DND-41 (cell line): ENCODE data around the gene CACNA1S.

Experiments used
- ATAC-seq: fragments of 200-7000 bp; cut with Tn5 transposase; 3 replicates; pipeline ENCODE4 v1.9.1; 2021; ENCODE audit warnings: low read depth; ENCODE audit not compliant: insufficient read depth
- DNase-seq: peaks from one replicate; pipeline ENCODE4 v3.0.0-alpha.2; 2020
- H2AFZ ChIP-seq: 2 replicates; pipeline ENCODE4 v1.6.0; 2012; ENCODE audit warnings: low read depth, low read length
- H3K27ac ChIP-seq: 2 replicates; pipeline ENCODE4 v1.5.1; 2012; ENCODE audit warnings: low read length, inconsistent platforms
- H3K27me3 ChIP-seq: fragments of 200-600 bp; sonication (generic); 2 replicates; pipeline ENCODE4 v1.6.0; 2012; ENCODE audit warnings: low read length, mild to moderate bottlenecking, inconsistent platforms; ENCODE audit not compliant: insufficient read depth, poor library complexity
- H3K36me3 ChIP-seq: 2 replicates; pipeline ENCODE4 v1.5.1; 2012; ENCODE audit warnings: low read length, inconsistent platforms; ENCODE audit not compliant: insufficient read depth
- H3K4me1 ChIP-seq: 2 replicates; pipeline ENCODE4 v1.5.1; 2012; ENCODE audit warnings: mild to moderate bottlenecking, low read length; ENCODE audit not compliant: insufficient read depth
- H3K4me2 ChIP-seq: 2 replicates; pipeline ENCODE4 v1.6.0; 2012; ENCODE audit warnings: mild to moderate bottlenecking, moderate library complexity, low read length, inconsistent platforms; ENCODE audit not compliant: insufficient read depth
- H3K4me3 ChIP-seq, 2 experiments: fragments of 200-600 bp in 1 of 2; shearing (Covaris generic) in 1 of 2; 2 replicates each; pipeline ENCODE4 v1.5.1; 2012 to 2016; ENCODE audit warnings: inconsistent platforms in 2 of 2, low read length in 2 of 2, mild to moderate bottlenecking in 2 of 2, low read depth in 1 of 2, moderate library complexity in 1 of 2
- H3K79me2 ChIP-seq: 2 replicates; pipeline ENCODE4 v1.6.0; 2012; ENCODE audit warnings: low read length, inconsistent platforms; ENCODE audit not compliant: insufficient read depth
- H3K9ac ChIP-seq: 2 replicates; pipeline ENCODE4 v1.6.0; 2012; ENCODE audit warnings: low read depth, mild to moderate bottlenecking, inconsistent platforms, low read length, moderate library complexity
- H3K9me3 ChIP-seq: 2 replicates; pipeline ENCODE4 v1.5.1; 2012; ENCODE audit warnings: low read length, moderate library complexity, mild to moderate bottlenecking, inconsistent platforms; ENCODE audit not compliant: insufficient read depth, severe bottlenecking
- H4K20me1 ChIP-seq: 2 replicates; pipeline ENCODE4 v1.6.0; 2012; ENCODE audit warnings: low read length; ENCODE audit not compliant: insufficient read depth
- EZH2 ChIP-seq: IDR thresholded peaks from 3 replicates; pipeline ENCODE4 v1.6.1; 2012; ENCODE audit warnings: borderline replicate concordance, low read depth, mild to moderate bottlenecking, moderate library complexity, low read length, inconsistent platforms; ENCODE audit not compliant: severe bottlenecking
- TF ChIP-seq, protein P1 (sequence below): IDR thresholded peaks from 2 replicates; pipeline ENCODE4 v1.5.1; 2012; ENCODE audit warnings: borderline replicate concordance, low read length, moderate library complexity, mild to moderate bottlenecking; ENCODE audit not compliant: poor library complexity, severe bottlenecking; ENCODE audit errors: extremely low read depth

The CACNA1S gene

DNA sequence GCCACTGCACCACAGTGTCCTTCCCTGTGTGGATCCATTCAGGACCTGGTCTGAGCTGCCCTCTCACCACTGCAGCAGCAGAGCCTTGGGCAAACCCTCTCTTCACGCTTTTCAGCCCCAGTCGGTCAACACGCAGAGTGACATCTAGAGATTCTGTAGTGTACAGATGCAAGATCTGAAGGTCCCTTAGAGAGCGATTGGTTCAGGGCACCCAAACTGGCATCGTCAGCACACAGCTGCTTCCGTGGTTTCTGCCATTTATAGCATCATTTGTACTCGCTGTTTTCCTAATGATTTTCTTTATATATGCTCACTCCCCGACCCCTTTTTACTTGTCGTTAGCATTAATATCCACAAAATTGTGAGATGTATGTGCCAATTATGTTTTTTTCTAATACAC lies 16.2 kb upstream of the CACNA1S start:
- no peak overlapping the region for H3K4me2 ChIP-seq
- TF ChIP-seq, protein P1, sequence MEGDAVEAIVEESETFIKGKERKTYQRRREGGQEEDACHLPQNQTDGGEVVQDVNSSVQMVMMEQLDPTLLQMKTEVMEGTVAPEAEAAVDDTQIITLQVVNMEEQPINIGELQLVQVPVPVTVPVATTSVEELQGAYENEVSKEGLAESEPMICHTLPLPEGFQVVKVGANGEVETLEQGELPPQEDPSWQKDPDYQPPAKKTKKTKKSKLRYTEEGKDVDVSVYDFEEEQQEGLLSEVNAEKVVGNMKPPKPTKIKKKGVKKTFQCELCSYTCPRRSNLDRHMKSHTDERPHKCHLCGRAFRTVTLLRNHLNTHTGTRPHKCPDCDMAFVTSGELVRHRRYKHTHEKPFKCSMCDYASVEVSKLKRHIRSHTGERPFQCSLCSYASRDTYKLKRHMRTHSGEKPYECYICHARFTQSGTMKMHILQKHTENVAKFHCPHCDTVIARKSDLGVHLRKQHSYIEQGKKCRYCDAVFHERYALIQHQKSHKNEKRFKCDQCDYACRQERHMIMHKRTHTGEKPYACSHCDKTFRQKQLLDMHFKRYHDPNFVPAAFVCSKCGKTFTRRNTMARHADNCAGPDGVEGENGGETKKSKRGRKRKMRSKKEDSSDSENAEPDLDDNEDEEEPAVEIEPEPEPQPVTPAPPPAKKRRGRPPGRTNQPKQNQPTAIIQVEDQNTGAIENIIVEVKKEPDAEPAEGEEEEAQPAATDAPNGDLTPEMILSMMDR: no peak
- DNase-seq (no peak), ATAC-seq (no peak)
- H3K9ac ChIP-seq: no peak overlapping the region
- H3K4me1 ChIP-seq: no peaks in the 10 kb centered on the region
- no peaks in the 10 kb centered on the region for H3K9me3 ChIP-seq
- peaks cover 14% of the 10 kb centered on the region for H3K27me3 ChIP-seq
- H2AFZ ChIP-seq: no peak overlapping the region
- H3K79me2 ChIP-seq: no peaks in the 10 kb centered on the region
- no peaks in the 10 kb centered on the region; the same call in 1 of the 2 replicates for H4K20me1 ChIP-seq
- H3K4me3 ChIP-seq: no peak overlapping the region
- no peaks in the 10 kb centered on the region for H3K36me3 ChIP-seq
- no peak overlapping the region for H3K27ac ChIP-seq

DNA sequence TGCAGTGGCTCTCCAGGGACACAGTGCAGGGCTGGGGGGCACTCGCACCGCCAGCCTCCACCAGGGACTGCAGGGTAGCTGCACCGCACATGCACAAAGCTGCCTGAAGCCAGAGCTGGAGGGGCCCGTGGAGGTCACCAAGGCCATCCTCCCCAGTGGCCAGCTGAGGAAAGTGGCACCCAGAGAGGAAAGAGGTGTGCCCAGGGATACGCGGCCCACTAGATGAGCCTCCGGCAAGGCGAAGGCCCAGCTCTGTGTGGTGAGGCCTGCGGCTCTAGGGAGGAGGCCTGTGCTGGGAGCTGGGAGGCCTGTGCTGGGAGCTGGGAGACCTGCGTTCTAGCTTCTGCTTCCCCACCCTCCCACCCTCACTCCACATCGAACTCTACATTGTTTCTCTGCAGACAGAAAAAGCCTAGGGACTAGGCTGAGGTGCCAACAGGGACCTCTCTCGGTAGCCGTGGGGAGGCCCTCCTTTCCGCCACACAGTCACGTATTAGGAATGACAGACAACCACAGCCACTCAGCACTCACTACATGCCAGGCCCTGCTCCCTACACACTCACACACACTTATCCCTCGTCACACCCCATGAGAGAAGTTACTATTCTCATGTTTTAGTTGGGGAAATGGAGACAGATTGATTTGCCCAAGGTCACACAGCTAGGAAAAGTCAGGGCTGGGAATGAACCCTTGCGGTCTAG lies 15.7 kb upstream of the CACNA1S start:
- Histone ChIP-seq H4K20me1 (no peaks in the 10 kb centered on the region; the same call in 1 of the 2 replicates), H3K9me3 (no peaks in the 10 kb centered on the region), H3K36me3 (no peaks in the 10 kb centered on the region), H3K9ac (no peak overlapping the region), H3K4me1 (no peaks in the 10 kb centered on the region), H3K79me2 (no peaks in the 10 kb centered on the region), H2AFZ (no peak overlapping the region), H3K4me3 (no peak overlapping the region), H3K4me2 (no peak overlapping the region), H3K27ac (no peak overlapping the region), H3K27me3 (peaks cover 14% of the 10 kb centered on the region)
- DNase-seq (no peak), ATAC-seq (no peak)
- no peak for TF ChIP-seq EZH2
- TF ChIP-seq, protein P1: no peak

DNA sequence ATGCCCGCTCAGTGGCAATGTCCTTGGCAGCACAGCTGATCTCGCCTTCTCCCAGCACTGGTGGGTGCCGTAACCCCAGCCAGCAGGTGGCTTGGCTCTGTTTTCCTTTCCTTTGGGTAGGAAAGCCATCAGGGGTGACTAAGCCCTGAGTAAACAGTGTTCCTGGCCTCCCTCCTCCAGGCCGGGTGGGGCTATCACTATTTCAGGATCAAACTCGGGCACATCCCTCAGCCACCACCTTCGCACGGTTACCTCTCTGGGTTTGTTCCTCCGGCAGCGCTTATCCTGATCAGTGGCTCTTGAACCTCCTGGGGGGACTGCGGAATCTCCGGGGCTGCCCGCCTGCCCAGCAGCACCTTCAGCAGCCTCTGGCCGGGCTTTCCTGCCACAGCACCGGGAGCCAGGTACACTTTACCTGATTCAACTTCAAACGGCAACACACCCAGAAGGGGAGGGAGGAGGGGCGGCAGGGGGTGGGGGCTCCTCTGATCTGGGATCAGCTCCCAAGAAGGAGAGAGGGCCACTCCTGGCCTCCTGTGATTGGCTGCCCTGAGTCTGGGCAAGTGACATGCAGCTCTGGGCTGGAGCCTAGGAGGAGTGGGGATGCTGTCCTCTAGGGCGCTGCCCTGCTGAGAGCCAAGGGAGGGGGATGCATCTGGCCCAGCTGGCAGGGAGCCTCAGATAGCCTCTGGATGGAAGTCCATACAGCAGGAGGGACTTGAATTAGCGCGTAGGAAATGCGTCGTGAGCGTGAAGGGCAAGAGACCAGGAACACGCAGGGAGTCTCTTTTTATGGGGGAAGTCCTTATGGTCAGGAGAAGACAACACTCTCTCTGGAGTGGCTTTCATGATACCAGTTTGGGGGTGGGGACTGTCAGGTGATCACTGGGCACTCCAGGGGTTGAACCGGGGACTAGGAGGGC lies 14.9 kb upstream of the CACNA1S start, which contains the start of gene ASCL5:
Gene ASCL5 (minus strand): TSS at position 353 of the 923 bp plus-strand sequence. CDS start 11,812 bp downstream, outside the sequence.
- Histone ChIP-seq H3K4me3 (no peak within 1 kb of the TSS), H3K4me2 (no peak within 1 kb of the TSS), H3K79me2 (no peaks in the 10 kb centered on the region), H3K9me3 (no peaks in the 10 kb centered on the region), H3K27ac (no peak within 1 kb of the TSS), H2AFZ (no peak within 1 kb of the TSS), H4K20me1 (no peaks in the 10 kb centered on the region; the same call in 1 of the 2 replicates), H3K4me1 (no peaks in the 10 kb centered on the region), H3K9ac (no peak within 1 kb of the TSS), H3K27me3 (peaks cover 14% of the 10 kb centered on the region), H3K36me3 (no peaks in the 10 kb centered on the region)
- ATAC-seq (no peak), DNase-seq (no peak)
- no peak for TF ChIP-seq EZH2
- TF ChIP-seq, protein P1: no peak
